ENCODE measurements around the gene LNP1.

DNA sequence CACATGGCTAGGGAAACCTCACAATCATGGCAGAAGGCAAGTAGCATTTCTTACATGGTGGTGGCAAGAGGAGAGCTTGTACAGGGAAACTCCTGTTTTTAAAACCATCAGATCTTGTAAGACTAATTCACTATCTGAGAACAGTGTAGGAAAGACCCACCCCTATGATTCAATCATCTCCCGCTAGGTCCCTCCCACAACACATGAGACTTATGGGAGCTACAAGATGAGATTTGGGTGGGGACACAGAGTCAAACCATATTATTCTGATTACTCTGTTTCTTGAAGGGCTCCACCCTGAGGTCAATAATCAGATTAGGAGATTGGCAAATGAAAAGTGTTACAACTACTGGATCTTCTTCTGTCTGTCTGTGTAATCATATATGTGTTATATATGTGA lies 69.6 kb downstream of the LNP1 start:
- no peak for TF ChIP-seq CTCF (IDR thresholded peaks at IDR 0.05)
- TF ChIP-seq EZH2phosphoT487 (IDR thresholded peaks at IDR 0.05) = no peak

Measured in neural progenitor cell (in vitro differentiated cells).